Chondrocyte (in vitro differentiated cells): ENCODE data around the gene NOVA2. TPM values are rescaled to one million over a fixed set of nuclear protein-coding genes. Genes with fewer than 3 reads are reported as not detected.

Source experiments
- DNase-seq: peaks from one replicate; pipeline ENCODE4 v3.0.0; 2021; ENCODE audit warnings: mixed read lengths, low spot score
- H3K27ac Mint-ChIP-seq: one replicate; pipeline ENCODE4 v1.8.0; 2021; ENCODE audit warnings: mild to moderate bottlenecking, moderate library complexity, mixed read lengths; ENCODE audit not compliant: unreplicated experiment
- H3K27me3 Mint-ChIP-seq: 2 replicates; pipeline ENCODE4 v1.8.0; 2021; ENCODE audit warnings: low read depth, mixed read lengths
- H3K36me3 Mint-ChIP-seq: 2 replicates; pipeline ENCODE4 v1.8.0; 2021; ENCODE audit warnings: low read depth, mixed read lengths
- H3K4me1 Mint-ChIP-seq: 2 replicates; pipeline ENCODE4 v1.8.0; 2021; ENCODE audit warnings: low read depth, mild to moderate bottlenecking, mixed read lengths
- H3K4me3 Mint-ChIP-seq: one replicate; pipeline ENCODE4 v1.8.0; 2021; ENCODE audit warnings: mild to moderate bottlenecking, moderate library complexity, mixed read lengths; ENCODE audit not compliant: unreplicated experiment
- H3K9me3 Mint-ChIP-seq: 2 replicates; pipeline ENCODE4 v1.8.0; 2021; ENCODE audit warnings: low read depth, mixed read lengths
- total RNA-seq: library from RNA; stranded (reverse); gene quantifications from 3 replicates; pipeline ENCODE4 v1.2.1, GENCODE V29; 2021
- TF ChIP-seq, protein P1 (sequence below): fragments of 200-600 bp; sonication (generic); IDR thresholded peaks from 2 replicates; pipeline ENCODE4 v1.5.0; 2021; ENCODE audit warnings: antibody characterized with exemption, mild to moderate bottlenecking, moderate library complexity

NOVA2 gene
- total RNA-seq, 1 donor from 2014 or later: 0.22 TPM

- H3K27ac Mint-ChIP-seq: peak within 1 kb of the TSS; percentile 85
- H3K36me3 Mint-ChIP-seq: peaks cover 12% of the 10 kb centered on the region
- H3K9me3 Mint-ChIP-seq: no peaks in the 10 kb centered on the region
- TF ChIP-seq, protein P1, sequence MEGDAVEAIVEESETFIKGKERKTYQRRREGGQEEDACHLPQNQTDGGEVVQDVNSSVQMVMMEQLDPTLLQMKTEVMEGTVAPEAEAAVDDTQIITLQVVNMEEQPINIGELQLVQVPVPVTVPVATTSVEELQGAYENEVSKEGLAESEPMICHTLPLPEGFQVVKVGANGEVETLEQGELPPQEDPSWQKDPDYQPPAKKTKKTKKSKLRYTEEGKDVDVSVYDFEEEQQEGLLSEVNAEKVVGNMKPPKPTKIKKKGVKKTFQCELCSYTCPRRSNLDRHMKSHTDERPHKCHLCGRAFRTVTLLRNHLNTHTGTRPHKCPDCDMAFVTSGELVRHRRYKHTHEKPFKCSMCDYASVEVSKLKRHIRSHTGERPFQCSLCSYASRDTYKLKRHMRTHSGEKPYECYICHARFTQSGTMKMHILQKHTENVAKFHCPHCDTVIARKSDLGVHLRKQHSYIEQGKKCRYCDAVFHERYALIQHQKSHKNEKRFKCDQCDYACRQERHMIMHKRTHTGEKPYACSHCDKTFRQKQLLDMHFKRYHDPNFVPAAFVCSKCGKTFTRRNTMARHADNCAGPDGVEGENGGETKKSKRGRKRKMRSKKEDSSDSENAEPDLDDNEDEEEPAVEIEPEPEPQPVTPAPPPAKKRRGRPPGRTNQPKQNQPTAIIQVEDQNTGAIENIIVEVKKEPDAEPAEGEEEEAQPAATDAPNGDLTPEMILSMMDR: no peak
- H3K4me3 Mint-ChIP-seq: peak within 1 kb of the TSS; percentile 90
- DNase-seq: no peak
- H3K4me1 Mint-ChIP-seq: peaks cover 17% of the 10 kb centered on the region
- H3K27me3 Mint-ChIP-seq: no peaks in the 10 kb centered on the region
Observed at GRCh38 chr19:45901912-45902650, 71.6 kb downstream of the NOVA2 start, which contains the start of gene MYPOP. MYPOP (minus strand) TSS chr19:45902613; CDS start chr19:45901773, 840 bp downstream.

GRCh38 chr19:45901432-45901911 is 72.2 kb downstream of the NOVA2 start:
- peaks cover 12% of the 10 kb centered on the region for H3K36me3 Mint-ChIP-seq
- H3K27ac Mint-ChIP-seq: no peak overlapping the region
- TF ChIP-seq, protein P1: no peak
- H3K27me3 Mint-ChIP-seq: no peaks in the 10 kb centered on the region
- DNase-seq: no peak
- peaks cover 17% of the 10 kb centered on the region for H3K4me1 Mint-ChIP-seq
- peak overlapping the region; percentile 67 for H3K4me3 Mint-ChIP-seq
- H3K9me3 Mint-ChIP-seq: no peaks in the 10 kb centered on the region

DNA sequence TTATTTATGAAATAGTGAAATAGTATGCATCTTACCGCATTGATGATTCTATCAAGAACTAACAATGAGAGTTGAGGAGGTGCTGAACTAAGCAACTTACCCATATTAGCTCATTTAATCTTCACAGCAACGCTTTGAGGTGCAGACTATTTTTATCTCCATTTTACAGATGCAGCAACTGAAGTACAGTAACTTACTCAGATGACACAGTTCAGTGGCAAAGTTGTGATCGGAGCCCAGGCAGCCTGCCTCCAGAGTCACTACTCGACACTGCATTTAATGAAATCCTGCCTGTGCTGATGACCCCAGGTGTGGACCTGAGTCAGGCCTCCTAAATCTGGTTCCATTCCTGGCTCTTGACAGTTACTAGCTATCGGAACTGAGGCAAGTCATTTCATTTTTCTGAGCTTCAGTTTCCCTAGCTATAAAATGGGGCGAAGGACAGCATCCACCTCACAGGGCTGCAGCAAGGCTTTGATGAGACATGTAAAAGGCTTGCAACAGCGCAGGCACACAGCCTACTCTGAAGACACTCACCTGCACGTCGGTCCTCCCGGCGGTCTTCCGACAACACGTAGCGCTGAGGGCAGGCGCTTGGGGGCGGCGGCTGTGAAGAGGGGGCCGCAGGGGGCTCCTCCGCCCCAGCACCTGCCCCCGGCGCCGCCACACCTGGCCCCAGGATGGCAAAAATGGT is 72.8 kb downstream of the NOVA2 start:
- Mint-ChIP-seq H3K27me3 (no peaks in the 10 kb centered on the region), H3K4me3 (peak overlapping the region; percentile 67), H3K9me3 (no peaks in the 10 kb centered on the region), H3K27ac (no peak overlapping the region), H3K4me1 (peaks cover 17% of the 10 kb centered on the region), H3K36me3 (peaks cover 12% of the 10 kb centered on the region)
- no peak for DNase-seq
- TF ChIP-seq, protein P1: no peak

DNA sequence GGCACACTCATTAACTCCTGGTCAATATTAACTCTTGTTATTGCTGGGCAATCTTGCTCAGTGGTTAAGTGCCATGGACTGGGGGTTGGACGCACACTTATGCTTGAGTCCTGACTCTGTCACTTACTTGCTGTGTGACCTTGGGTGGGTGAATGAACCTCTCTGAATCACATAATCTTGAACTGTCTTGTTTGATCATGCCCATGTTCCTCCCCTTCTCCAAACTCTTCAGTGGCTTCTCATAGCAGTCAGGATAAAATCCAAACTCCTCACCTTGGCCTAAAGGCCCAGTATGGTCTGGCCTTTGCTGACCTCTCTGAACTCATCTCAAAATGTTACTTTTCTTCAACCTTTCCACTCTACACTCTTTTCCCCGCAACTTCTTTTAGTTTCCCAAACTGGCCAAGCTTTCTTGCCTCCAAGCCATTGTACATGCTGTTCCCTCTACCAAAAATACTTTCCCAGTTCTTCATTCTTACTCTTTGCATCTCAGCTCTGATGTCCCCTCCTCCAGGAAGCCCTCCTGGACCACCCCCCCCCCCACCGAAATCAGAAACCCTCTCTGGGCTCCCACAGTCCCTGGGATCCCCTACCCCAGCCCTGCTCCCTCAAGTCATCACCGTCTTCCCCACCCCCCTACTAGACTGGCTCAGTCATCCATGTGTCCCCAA is 73.6 kb downstream of the NOVA2 start:
- Mint-ChIP-seq H3K36me3 (peaks cover 18% of the 10 kb centered on the region), H3K4me1 (peaks cover 17% of the 10 kb centered on the region), H3K27me3 (no peaks in the 10 kb centered on the region), H3K4me3 (peak overlapping the region; percentile 31), H3K9me3 (no peaks in the 10 kb centered on the region), H3K27ac (no peak overlapping the region)
- no peak for DNase-seq
- TF ChIP-seq, protein P1: no peak

DNA sequence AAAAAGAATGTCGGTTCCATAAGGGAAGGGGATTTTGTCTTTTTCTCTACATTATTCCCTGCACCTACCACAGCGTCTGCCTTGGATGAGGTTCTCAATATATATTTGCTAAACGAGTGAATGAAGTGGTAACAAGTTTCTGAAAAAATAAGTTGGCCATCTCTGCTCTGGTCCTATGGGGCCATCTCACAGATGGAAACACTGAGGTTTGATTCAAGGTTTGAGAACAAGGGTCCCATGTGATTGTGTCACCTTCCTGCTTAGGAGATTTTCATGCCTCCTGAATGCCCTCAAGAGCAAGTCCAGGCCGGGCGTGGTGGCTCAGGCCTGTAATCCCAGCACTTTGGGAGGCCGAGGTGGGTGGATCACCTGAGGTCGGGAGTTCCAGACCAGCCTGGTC is 74.4 kb downstream of the NOVA2 start:
- Mint-ChIP-seq H3K9me3 (no peaks in the 10 kb centered on the region), H3K4me3 (no peak overlapping the region), H3K36me3 (peaks cover 20% of the 10 kb centered on the region), H3K27me3 (no peaks in the 10 kb centered on the region), H3K4me1 (peaks cover 17% of the 10 kb centered on the region), H3K27ac (no peak overlapping the region)
- DNase-seq: no peak
- TF ChIP-seq, protein P1: no peak
